ENCODE results near the gene BTN1A1. TPM values are rescaled to one million over a fixed set of nuclear protein-coding genes. Genes with fewer than 3 reads are reported as not detected.
"Not testable (repeated sequence)": the region's sequence is repeated elsewhere in the genome, so short reads cannot be mapped to it uniquely, and the experiment has no call there.

Gene BTN1A1, protein sequence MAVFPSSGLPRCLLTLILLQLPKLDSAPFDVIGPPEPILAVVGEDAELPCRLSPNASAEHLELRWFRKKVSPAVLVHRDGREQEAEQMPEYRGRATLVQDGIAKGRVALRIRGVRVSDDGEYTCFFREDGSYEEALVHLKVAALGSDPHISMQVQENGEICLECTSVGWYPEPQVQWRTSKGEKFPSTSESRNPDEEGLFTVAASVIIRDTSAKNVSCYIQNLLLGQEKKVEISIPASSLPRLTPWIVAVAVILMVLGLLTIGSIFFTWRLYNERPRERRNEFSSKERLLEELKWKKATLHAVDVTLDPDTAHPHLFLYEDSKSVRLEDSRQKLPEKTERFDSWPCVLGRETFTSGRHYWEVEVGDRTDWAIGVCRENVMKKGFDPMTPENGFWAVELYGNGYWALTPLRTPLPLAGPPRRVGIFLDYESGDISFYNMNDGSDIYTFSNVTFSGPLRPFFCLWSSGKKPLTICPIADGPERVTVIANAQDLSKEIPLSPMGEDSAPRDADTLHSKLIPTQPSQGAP
- total RNA-seq: not detected
- long read RNA-seq: 0 reads

DNA sequence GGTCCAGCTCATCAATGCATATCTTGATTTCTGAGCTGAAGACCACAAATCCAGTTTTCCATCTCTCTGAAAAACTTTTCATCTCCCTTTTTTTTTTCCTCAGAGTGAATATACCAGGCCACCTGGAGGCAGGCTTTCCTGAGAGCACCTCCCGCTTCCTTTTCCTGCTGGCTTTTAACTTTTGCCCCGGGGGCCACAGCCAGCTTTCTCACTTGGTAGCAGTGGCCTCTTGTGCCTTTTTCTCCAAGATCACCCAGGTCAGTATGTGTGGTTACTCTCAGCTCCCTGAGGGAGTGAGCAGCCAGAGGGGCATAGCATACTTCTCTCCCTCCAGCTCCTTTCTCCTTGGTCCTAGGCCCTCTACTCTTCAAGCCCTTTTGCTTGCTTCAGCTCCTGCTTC, at the start of gene BTN1A1:
TSS of gene BTN1A1 (plus strand) at position 202 of the 400 bp plus-strand sequence. CDS start 984 bp downstream, outside the sequence.
- no peak for ATAC-seq

DNA sequence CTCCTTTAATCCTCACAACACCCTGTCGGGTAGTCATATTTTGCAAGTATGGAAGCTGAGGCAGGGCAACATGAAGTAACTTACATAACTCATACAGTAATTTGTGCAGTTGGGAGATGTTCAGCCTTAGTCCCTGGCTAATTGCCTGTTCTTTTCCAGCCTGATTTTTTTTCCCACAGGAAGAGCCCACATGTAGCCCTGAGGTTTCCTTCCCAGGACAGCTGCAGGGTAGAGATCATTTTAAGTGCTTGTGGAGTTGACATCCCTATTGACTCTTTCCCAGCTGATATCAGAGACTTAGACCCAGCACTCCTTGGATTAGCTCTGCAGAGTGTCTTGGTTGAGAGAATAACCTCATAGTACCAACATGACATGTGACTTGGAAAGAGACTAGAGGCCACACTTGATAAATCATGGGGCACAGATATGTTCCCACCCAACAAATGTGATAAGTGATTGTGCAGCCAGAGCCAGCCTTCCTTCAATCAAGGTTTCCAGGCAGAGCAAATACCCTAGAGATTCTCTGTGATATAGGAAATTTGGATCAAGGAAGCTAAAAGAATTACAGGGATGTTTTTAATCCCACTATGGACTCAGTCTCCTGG, 47.4 kb upstream of the BTN1A1 start:
- intact Hi-C loops (cut with DNase I): no loop called here
- no peak for DNase-seq
- no peak for ATAC-seq

More for the DNA sequence above, at the start of gene BTN1A1:
- intact Hi-C loops (cut with DNase I): no loop called here
- no peak for DNase-seq

DNA sequence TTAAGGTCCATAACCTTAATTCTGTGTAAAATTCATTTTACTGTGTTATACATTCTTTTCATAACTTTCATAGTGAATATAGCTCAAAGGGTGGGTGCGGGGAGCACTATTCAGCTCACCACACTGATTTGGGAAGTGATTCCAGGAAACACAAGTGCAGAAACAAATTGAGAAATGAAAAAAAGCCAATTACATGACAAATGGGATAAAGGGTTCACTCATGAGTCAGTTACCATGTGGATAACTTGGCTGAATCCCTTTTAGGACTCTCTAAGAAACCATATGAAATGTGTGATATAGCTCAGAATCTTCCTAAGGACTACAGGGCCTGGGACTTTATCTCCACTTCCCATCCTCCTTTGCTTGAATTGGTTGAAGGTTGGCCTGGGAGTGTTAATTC, 45.5 kb upstream of the BTN1A1 start:
- DNase-seq (no peak), ATAC-seq (no peak)
- intact Hi-C loops (cut with DNase I): no loop called here

DNA sequence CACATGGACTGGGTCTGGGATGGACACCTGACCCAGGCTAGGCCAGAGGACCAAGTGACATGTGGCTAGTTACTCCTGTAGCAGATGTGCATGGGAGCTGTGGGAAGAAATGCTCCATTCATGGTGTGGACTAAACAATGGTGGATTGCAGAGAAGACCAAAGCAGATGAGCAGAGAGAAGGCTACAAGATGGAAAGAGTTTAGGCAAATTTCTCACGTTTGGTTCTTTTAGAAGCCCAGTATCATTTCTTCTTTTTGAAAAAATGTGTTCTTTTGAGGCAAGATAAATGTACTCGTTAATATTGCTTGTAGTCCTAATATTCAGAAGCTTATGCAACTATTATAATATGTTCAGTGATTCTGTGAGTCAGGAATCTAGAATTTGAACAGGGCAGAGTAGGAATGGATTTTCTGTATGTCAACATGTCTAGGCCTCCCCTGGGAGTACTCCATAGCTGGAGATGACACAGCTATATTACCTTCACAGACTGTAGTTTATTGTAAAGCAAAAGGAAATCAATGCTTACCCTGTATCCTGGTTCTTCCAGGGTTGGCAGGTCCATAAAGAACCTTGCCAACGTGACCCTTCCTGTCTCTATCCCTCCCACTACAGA, 44.6 kb upstream of the BTN1A1 start:
- no peak for DNase-seq
- no peak for ATAC-seq
- intact Hi-C loops (cut with DNase I): no loop called here

DNA sequence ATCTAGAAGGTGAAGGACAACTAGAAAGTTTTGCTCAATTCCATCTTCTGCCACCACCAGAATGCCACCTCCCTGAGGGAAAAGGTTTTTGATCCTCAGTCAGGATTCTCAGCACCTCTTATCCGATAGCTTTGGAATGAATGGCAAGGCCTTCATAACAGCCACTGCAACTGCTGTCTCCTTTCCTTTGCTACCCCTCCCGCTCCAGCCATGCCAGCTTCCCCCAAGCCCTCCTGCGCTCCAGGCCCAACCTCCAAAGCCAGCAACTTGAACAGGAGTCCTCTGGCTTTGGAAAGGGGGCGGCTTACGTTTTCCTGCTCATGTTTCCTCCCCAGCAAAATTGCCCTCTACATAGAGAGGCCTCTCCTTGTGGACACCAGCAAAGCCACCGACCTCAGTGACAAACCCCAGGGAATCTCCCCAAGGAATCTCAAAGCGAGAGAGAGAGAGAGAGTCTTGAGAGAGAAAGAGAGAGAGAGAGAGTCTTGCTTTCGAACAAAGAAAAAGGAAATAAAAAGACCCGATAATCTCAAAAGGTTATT, 42.8 kb upstream of the BTN1A1 start:
- DNase-seq (peak; percentile 34), ATAC-seq (peak; percentile 54 to 60)
- intact Hi-C loops (cut with DNase I): no loop called here

DNA sequence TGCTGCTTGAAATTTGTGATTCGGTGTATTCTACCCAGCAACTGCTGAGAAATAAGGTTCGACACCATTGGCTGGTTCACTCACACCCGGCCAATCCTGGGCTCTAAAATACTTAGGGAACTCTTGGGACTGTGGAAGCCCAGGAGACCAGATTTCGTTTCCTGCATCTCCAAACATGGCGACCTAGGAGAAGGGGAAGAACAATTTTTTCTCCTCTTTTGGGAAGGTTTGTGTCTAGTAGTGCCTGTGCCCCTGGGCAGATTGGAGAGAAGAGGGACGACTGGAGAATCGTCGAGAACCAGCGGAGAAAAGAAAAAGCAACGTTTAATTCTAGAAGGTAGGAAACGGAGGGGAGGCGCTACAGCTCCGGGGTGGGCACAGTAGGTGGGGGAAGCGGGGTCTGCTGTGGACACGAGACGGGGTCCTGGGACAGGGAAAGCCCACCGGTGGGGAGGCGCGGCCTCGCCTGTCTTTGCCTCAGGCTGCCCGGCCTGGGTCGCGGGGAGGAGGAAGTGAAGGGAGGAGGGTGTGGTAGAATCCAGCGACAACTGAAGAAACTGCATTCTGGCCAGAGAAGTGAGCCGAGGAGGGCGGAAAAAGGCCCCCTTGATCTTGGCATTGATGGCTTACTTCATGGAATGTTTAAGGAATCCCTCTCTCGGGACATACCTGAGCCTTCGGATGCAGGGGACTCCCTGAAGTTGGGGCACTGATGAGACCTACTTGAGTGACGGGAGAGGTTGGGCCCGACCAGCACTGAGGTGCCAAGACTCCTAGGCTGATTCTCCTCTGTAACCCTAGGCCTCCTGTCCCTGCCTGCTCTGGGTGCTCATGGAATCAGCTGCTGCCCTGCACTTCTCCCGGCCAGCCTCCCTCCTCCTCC, 42.1 kb upstream of the BTN1A1 start, which contains the start of gene BTN2A1:
TSS of gene BTN2A1 (plus strand) at position 150 of the 883 bp plus-strand sequence. CDS start at position 832, 682 bp downstream.
- ATAC-seq: peak; percentile 99 to 100
- peak; percentile 80 for DNase-seq
- intact Hi-C loops (cut with DNase I): no loop called here

DNA sequence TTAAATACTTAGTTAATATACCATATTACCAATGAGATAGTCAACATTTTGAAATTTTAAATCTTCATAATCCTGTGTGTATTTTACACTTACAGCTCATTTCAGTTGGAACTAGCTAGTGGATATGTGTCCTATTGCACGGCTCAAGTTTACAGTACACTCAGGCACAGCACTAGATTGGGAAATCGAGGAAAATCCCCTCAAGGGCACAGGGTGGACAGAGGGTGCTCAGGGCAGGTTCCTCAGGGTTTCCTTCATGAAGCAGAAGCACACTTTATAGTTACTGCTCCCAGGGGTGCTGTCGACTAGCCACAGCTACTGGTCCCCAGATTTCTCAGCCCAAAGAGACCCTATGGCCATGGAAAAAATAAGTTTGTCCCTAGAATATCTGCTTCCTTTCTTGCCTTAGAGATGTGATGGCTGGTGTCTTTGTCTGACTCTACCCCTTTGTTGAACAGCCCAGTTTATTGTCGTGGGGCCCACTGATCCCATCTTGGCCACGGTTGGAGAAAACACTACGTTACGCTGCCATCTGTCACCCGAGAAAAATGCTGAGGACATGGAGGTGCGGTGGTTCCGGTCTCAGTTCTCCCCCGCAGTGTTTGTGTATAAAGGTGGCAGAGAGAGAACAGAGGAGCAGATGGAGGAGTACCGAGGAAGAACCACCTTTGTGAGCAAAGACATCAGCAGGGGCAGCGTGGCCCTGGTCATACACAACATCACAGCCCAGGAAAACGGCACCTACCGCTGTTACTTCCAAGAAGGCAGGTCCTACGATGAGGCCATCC, 40.9 kb upstream of the BTN1A1 start:
- ATAC-seq (no peak), DNase-seq (no peak)
- intact Hi-C loops (cut with DNase I): no loop called here

DNA sequence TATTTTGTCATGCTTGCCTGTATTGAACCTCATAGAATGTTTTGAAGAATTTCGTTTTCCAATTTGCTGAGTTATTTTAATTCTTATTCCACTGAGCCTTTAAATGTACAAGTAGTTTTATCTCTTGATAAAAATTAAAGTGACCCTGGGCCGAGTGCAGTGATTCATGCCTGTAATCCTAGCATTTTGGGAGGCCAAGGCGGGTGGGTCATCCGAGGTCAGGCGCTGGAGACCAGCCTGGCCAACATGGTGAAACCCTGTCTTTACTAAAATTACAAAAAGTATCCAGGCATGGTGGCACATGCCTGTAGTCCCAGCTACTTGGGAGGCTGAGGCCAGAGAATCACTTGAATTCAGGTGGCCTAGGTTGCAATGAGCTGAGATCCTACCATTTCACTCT, 38.8 kb upstream of the BTN1A1 start:
- intact Hi-C loops (cut with DNase I); ATAC-seq; DNase-seq: not testable (repeated sequence)

DNA sequence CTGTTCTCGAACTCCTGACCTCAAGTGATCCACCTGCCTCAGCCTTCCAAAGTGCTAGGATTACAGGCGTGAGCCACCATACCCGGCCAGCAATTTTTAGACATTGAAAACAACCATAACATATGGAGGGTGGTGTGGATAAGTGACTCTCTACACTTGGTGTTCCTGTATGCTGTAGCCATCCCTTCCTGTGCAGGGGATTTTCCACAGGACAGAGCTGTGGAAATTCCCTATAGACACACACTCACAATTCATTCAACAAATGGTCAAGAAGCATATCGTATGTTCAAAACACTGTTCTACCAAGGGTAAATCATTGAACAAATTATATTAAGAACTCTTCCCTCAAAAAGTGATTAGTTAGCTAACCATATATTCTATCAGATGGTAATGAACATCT, 36.1 kb upstream of the BTN1A1 start:
- intact Hi-C loops (cut with DNase I): no loop called here
- DNase-seq: no peak
- no peak for ATAC-seq

DNA sequence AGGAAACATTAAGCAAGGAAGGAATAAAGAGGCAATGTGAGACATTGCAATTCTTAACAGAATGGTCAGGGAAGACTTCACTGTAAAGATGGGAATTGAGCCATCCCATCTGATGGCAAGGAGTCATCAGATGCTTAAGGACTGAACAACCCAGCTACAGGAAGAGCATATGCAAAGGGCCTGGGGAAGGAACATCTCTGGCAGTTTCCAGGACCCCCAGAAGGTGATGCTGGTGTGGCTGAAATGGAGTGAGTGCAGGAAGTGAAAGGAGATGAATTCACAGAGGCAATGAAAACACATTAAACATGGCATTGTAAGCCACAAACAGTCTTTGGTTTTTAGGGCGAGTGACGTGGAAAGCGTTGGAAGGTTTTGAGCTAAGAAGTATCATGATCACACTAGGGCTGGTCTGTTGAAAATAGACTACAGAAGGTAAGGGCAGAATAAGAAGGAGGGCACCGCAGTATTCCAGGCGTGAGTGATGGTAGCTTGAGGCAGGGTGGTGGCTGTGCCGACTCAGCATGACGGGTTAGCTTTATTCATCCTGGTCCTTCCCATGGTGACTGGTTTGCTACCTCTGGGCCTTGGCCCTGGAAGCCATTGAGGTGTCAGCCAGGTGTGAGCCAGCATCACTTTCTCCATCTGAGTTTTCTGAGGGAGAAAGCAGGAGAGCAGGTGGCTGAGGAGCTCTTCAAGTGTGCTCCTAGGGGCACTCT, 35.5 kb upstream of the BTN1A1 start:
- intact Hi-C loops (cut with DNase I): no loop called here
- DNase-seq: no peak
- no peak for ATAC-seq

DNA sequence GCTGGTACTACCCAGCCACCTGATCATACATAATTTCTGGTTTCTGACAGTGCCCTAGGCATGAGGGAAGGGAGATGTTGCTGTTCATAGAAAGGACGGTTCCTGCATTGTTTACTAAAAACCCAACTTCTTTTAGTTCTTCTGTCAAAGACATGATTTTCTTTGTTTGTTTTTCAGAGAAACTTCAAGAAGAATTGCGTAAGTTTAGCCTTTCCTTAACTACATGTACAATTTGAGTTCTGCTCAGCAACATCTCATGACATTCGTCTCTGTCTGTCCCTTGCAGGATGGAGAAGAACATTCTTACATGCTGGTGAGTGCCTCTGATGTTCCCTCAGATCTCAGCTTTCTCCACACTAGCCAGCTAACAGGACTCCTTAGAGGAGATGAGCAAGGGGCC, 34.3 kb upstream of the BTN1A1 start:
- ATAC-seq (no peak), DNase-seq (no peak)
- intact Hi-C loops (cut with DNase I): no loop called here

DNA sequence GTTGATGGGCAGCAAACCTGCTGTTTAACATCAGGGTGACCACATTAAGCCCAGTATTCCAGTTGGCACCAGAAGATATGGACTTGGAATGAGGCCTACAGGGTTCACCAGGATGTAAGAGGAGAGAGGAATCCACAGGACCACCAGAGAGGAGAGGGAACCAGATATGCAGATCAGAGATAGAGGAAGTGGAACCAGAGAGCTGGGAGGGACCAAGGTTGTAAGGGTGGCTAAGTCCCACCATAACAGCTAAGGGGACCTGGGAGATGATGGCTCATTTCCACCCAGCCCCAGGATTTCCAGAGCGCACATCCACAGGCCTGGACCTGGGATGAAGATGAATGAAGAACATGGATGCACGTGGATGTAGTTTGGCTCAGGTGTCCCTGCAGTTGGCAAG, 31.3 kb upstream of the BTN1A1 start:
- no peak for DNase-seq
- no peak for ATAC-seq
- intact Hi-C loops (cut with DNase I): no loop called here

DNA sequence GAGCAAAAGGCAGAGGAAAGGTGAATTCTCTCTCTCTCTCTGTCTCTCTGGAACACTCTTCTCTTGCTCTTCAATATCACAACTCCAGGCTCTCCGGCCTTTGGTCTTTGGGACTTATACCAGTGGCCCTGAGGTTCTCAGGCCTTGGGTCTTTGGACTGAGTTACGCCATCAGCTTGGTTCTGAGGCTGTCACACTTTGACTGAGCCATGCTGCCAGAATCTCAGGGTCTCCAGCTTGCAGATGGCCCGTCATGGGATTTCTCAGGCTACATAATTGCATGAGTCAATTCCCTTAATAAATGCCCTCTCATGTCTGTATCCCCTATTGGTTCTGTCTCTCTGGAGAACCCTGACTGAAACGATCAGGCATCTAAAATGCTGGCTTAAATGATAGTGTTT, 29.5 kb upstream of the BTN1A1 start:
- ATAC-seq: no peak
- intact Hi-C loops (cut with DNase I): loop anchor here in 1 of 2 donors (10.0 kb wide), 1 partner anchor 106 kb away; the partner anchor contains the start of gene BTN3A2
- DNase-seq: no peak

DNA sequence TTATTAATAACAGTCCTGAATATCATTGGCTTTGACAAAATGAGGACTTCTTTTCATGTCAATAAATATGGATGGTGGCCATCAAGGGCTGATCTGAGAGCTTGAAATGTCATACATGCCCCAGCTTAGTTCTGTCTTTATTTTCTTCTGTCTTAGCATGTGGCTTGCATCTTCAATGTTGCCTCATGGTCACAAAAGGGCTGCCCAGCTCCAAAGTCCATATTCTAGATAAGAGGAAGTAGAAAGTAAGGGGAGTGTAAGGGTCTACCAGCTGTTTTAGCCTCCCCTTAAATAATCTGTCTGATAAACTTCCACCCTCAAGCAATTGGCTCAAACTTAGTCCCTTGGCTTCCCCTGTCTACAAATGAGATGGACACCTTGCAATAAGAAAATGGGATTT, 28.1 kb upstream of the BTN1A1 start:
- intact Hi-C loops (cut with DNase I): loop anchor here in 1 of 2 donors (10.0 kb wide), 1 partner anchor 107 kb away; the partner anchor contains the start of gene BTN3A2
- no peak for ATAC-seq
- DNase-seq: no peak

DNA sequence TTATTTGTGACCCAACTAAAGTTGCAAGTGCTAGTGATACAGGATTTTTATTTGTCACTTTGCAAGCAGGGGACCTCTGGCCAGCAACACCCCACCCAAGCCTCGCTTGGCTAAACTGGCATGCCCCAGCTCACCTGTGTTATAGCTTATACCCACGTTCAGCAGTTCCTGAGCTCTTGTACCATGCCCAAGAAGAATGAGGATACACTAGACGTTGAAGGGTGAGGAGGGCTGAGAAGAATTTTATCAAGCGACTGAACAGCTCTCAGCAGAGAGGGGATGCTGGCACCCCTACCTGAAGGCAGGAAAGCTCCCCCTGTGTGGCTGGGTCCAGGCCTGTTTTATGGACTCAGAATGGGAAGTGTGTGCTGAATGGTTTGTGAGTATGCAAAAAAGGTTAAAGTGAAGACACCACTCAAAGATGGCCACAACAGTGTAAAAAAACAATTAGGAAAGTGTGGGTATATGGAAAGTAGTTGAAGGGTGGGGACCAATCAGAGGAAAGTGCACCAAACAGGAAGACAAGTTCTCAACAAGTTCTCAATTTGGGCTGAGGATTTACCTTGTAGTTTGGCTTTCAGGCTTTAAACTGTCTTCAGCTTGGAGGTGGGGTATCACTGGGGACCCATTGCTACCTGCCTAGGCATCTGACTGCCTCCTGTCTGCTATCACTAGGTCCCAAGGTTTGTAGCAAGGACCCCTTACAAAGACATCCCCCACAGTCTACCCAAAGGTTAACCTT, 27.4 kb upstream of the BTN1A1 start:
- DNase-seq (no peak), ATAC-seq (no peak)
- intact Hi-C loops (cut with DNase I): loop anchor here in 1 of 2 donors (10.0 kb wide), 1 partner anchor 108 kb away; the partner anchor contains the start of gene BTN3A2

DNA sequence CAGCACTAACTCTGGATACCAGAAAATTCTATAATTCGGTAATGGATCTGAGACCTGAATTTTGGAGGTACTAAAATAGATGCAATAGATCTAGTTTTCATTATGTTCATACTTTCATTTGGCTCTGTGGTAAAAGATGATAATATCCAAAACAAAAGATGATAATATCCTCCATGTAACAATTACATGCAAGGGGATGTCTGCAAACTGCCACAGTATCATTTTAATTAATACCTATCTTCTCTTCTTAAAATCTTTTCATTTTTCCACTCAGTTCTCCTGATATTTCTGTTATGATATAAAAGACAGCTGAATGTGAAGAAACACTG, 26.7 kb upstream of the BTN1A1 start:
- intact Hi-C loops (cut with DNase I): loop anchor here in 1 of 2 donors (10.0 kb wide), 1 partner anchor 109 kb away; the partner anchor contains the start of gene BTN3A2
- ATAC-seq: no peak
- DNase-seq: no peak
